CD14-positive monocyte (primary cell): ENCODE results near the gene MAGEA8. TPM values are rescaled to one million over a fixed set of nuclear protein-coding genes. Genes with fewer than 3 reads are reported as not detected.

Source experiments
- DNase-seq, 3 donors: peaks; one replicate each; pipeline ENCODE4 v3.0.0-alpha.2; 2011 to 2022
- H2AFZ ChIP-seq: 2 replicates; pipeline ENCODE4 v1.6.0; 2012; ENCODE audit warnings: mild to moderate bottlenecking, low read depth, low read length, inconsistent platforms; ENCODE audit not compliant: insufficient read depth, poor library complexity, severe bottlenecking
- H3K27ac ChIP-seq, 2 donors: 1 replicate in 1 of 2; 2 replicates in 1 of 2; pipeline ENCODE4 v1.5.1; 2012 to 2013; ENCODE audit warnings: low read length in 2 of 2, control low read depth in 1 of 2, inconsistent platforms in 1 of 2, low read depth in 1 of 2, mild to moderate bottlenecking in 1 of 2
- H3K27me3 ChIP-seq, 2 donors: one replicate each; pipeline versions ENCODE4 v1.6.0 to v1.6.1; 2011 to 2013; ENCODE audit warnings: low read length in 2 of 2; ENCODE audit not compliant: control insufficient read depth in 2 of 2, insufficient read depth in 2 of 2
- H3K36me3 ChIP-seq, 2 donors: replicated peaks in 1 of 2; 1 replicate in 1 of 2; 2 replicates in 1 of 2; pipeline versions ENCODE4 v1.5.1 to v1.6.1; 2012 to 2013; ENCODE audit warnings: low read length in 2 of 2, control low read depth in 1 of 2, inconsistent platforms in 1 of 2, mild to moderate bottlenecking in 1 of 2; ENCODE audit not compliant: insufficient read depth in 2 of 2, control insufficient read depth in 1 of 2
- H3K4me1 ChIP-seq, 2 donors: 1 replicate in 1 of 2; 2 replicates in 1 of 2; pipeline versions ENCODE4 v1.5.1 to v1.6.1; 2012 to 2013; ENCODE audit warnings: low read length in 2 of 2, control low read depth in 1 of 2, inconsistent platforms in 1 of 2, mild to moderate bottlenecking in 1 of 2, moderate library complexity in 1 of 2; ENCODE audit not compliant: insufficient read depth in 2 of 2, control insufficient read depth in 1 of 2
- H3K4me2 ChIP-seq: replicated peaks from 2 replicates; pipeline ENCODE3; 2012; ENCODE audit warnings: low read length, moderate library complexity, mild to moderate bottlenecking; ENCODE audit not compliant: poor library complexity, severe bottlenecking; ENCODE audit errors: extremely low read depth
- H3K4me3 ChIP-seq, 3 experiments: fragments of 200-600 bp in 1 of 3; sonication (generic) in 1 of 3; replicated peaks in 1 of 3; 1 replicate in 2 of 3; 2 replicates in 1 of 3; pipeline ENCODE4 v1.5.1; 2011 to 2013; ENCODE audit warnings: low read length in 3 of 3, mild to moderate bottlenecking in 3 of 3, control low read depth in 2 of 3, low read depth in 2 of 3, inconsistent platforms in 1 of 3, moderate library complexity in 1 of 3
- H3K79me2 ChIP-seq: 2 replicates; pipeline ENCODE4 v1.6.0; 2012; ENCODE audit warnings: mild to moderate bottlenecking, control low read depth, inconsistent platforms, low read length, moderate library complexity; ENCODE audit not compliant: insufficient read depth
- H3K9ac ChIP-seq: 2 replicates; pipeline ENCODE4 v1.6.0; 2017; ENCODE audit warnings: low read length, mild to moderate bottlenecking; ENCODE audit not compliant: insufficient read depth, poor library complexity, severe bottlenecking
- H3K9me3 ChIP-seq, 2 donors: replicated peaks in 1 of 2; 1 replicate in 1 of 2; 2 replicates in 1 of 2; pipeline versions ENCODE4 v1.5.1 to v1.6.1; 2012 to 2013; ENCODE audit warnings: low read length in 2 of 2, control low read depth in 1 of 2; ENCODE audit not compliant: control insufficient read depth in 1 of 2, insufficient read depth in 1 of 2
- H4K20me1 ChIP-seq: 2 replicates; pipeline ENCODE4 v1.6.0; 2012; ENCODE audit warnings: mild to moderate bottlenecking, low read length, control low read depth, moderate library complexity; ENCODE audit not compliant: insufficient read depth
- H3K27ac Mint-ChIP-seq, 7 donors: one replicate each; pipeline ENCODE4 v1.8.0; 2020; ENCODE audit warnings: mild to moderate bottlenecking in 7 of 7, mixed read lengths in 7 of 7, moderate library complexity in 6 of 7, inconsistent platforms in 2 of 7
- H3K27me3 Mint-ChIP-seq, 3 donors: one replicate each; pipeline ENCODE4 v1.8.0; 2021 to 2022; ENCODE audit warnings: low read depth in 3 of 3, mild to moderate bottlenecking in 3 of 3, mixed read lengths in 3 of 3, moderate library complexity in 3 of 3, inconsistent platforms in 1 of 3
- H3K36me3 Mint-ChIP-seq, 2 donors: one replicate each; pipeline ENCODE4 v1.8.0; 2020; ENCODE audit warnings: mixed read lengths in 2 of 2, inconsistent platforms in 1 of 2, mild to moderate bottlenecking in 1 of 2
- H3K4me1 Mint-ChIP-seq: one replicate; pipeline ENCODE4 v1.8.0; 2020; ENCODE audit warnings: mild to moderate bottlenecking, mixed read lengths
- H3K4me3 Mint-ChIP-seq, 2 donors: one replicate each; pipeline ENCODE4 v1.8.0; 2020; ENCODE audit warnings: mild to moderate bottlenecking in 2 of 2, mixed read lengths in 2 of 2, moderate library complexity in 1 of 2
- H3K9me3 Mint-ChIP-seq, 7 donors: one replicate each; pipeline ENCODE4 v1.8.0; 2020 to 2022; ENCODE audit warnings: mixed read lengths in 7 of 7, mild to moderate bottlenecking in 6 of 7, moderate library complexity in 6 of 7, inconsistent platforms in 2 of 7
- WGBS: methylation state at CpG from one replicate; pipeline ENCODE4 v1.1.5; 2013; ENCODE audit warnings: missing lambda C conversion rate; ENCODE audit not compliant: insufficient coverage; 5-methylcytosine and 5-hydroxymethylcytosine counted together
- intact Hi-C, 2 donors: fragments of 100-400 bp; cut with micrococcal nuclease; formaldehyde crosslinking; loops; one replicate each; pipeline versions ENCODE4 v1.15.0 to v1.15.1; 2023
- polyA plus RNA-seq, 3 donors: library from polyadenylated mRNA; depleted of rRNA in 1 of 3; unstranded in 2 of 3; stranded (reverse) in 1 of 3; fragments of 300-500 nt in 2 of 3; fragments of >200 nt in 1 of 3; fragmentation: Illumina TruSeq in 2 of 3; gene quantifications; 1 replicate in 2 of 3; 2 replicates in 1 of 3; pipeline ENCODE4 v1.2.3, GENCODE V29; 2012 to 2021
- TF ChIP-seq, protein P1 (sequence below): fragments of 200-600 bp; IDR thresholded peaks from one replicate; pipeline ENCODE4 v1.8.0; 2022; ENCODE audit warnings: antibody characterized with exemption, mild to moderate bottlenecking

The MAGEA8 gene
- polyA plus RNA-seq, 3 donors = not detected

DNA sequence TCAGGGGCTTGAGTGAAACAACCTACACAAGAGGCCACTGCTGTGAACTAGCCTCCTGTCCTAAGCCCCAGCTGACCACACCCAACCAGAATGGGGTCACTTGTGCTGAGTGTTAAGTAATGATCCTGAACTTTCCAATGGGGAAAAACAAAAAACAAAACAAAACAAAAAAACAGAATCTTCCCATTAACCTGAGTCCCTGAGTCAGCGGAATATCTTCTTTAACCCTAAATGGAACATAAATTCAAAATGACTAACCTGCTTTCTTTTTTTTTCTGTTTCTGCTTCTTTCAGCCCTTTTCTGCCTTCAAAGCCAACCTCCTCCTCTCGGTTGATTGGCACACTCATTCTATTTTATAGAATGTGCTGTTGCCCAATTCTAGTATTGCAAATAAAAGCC is 31.2 kb upstream of the MAGEA8 start:
- peaks cover 0 to 1% (median 0%) of the 10 kb centered on the region in 3 donors for H3K27me3 Mint-ChIP-seq
- Histone ChIP-seq H3K27me3 (no peaks in the 10 kb centered on the region), H3K4me3 (no peak overlapping the region)

GRCh38 chrX:149851864-149852263 is 29.1 kb upstream of the MAGEA8 start:
- no peak overlapping the region for H3K9ac ChIP-seq
- intact Hi-C loops = no loop called here
- H3K4me3 Mint-ChIP-seq = no peak overlapping the region
- H3K4me1 ChIP-seq = no peaks in the 10 kb centered on the region
- no peak overlapping the region for H2AFZ ChIP-seq
- TF ChIP-seq, protein P1, sequence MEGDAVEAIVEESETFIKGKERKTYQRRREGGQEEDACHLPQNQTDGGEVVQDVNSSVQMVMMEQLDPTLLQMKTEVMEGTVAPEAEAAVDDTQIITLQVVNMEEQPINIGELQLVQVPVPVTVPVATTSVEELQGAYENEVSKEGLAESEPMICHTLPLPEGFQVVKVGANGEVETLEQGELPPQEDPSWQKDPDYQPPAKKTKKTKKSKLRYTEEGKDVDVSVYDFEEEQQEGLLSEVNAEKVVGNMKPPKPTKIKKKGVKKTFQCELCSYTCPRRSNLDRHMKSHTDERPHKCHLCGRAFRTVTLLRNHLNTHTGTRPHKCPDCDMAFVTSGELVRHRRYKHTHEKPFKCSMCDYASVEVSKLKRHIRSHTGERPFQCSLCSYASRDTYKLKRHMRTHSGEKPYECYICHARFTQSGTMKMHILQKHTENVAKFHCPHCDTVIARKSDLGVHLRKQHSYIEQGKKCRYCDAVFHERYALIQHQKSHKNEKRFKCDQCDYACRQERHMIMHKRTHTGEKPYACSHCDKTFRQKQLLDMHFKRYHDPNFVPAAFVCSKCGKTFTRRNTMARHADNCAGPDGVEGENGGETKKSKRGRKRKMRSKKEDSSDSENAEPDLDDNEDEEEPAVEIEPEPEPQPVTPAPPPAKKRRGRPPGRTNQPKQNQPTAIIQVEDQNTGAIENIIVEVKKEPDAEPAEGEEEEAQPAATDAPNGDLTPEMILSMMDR = no peak
- no peaks in the 10 kb centered on the region for H3K36me3 Mint-ChIP-seq
- no peaks in the 10 kb centered on the region for H3K4me1 Mint-ChIP-seq
- no peak overlapping the region for H3K27ac ChIP-seq
- peaks cover 0 to 4% (median 0%) of the 10 kb centered on the region in 7 donors for H3K9me3 Mint-ChIP-seq
- H3K36me3 ChIP-seq = no peaks in the 10 kb centered on the region
- H3K27me3 ChIP-seq = no peaks in the 10 kb centered on the region
- H3K27ac Mint-ChIP-seq = no peak overlapping the region
- no peak for DNase-seq
- H3K9me3 ChIP-seq = no peaks in the 10 kb centered on the region
- H3K27me3 Mint-ChIP-seq = peaks cover 0 to 3% (median 0%) of the 10 kb centered on the region in 3 donors
- H3K4me2 ChIP-seq = no peak overlapping the region
- H3K79me2 ChIP-seq = no peaks in the 10 kb centered on the region
- no peak overlapping the region for H3K4me3 ChIP-seq
- no peaks in the 10 kb centered on the region for H4K20me1 ChIP-seq

More for the DNA sequence above, 31.2 kb upstream of the MAGEA8 start:
- no CpG with 5 or more reads among the region's 2 CpGs for WGBS
- H4K20me1 ChIP-seq = no peaks in the 10 kb centered on the region
- no peak overlapping the region for H3K27ac Mint-ChIP-seq
- no peak overlapping the region for H3K4me2 ChIP-seq
- no peaks in the 10 kb centered on the region for H3K36me3 ChIP-seq
- TF ChIP-seq, protein P1 = no peak
- no peak overlapping the region for H3K9ac ChIP-seq
- no peaks in the 10 kb centered on the region for H3K9me3 ChIP-seq
- H3K36me3 Mint-ChIP-seq = no peaks in the 10 kb centered on the region
- no peak overlapping the region for H3K4me3 Mint-ChIP-seq
- no peak for DNase-seq
- no peaks in the 10 kb centered on the region for H3K4me1 ChIP-seq
- no peak overlapping the region for H2AFZ ChIP-seq
- no peaks in the 10 kb centered on the region for H3K4me1 Mint-ChIP-seq
- no peak overlapping the region for H3K27ac ChIP-seq
- intact Hi-C loops = no loop called here
- no peaks in the 10 kb centered on the region for H3K79me2 ChIP-seq
- H3K9me3 Mint-ChIP-seq = peaks cover 0 to 4% (median 0%) of the 10 kb centered on the region in 7 donors
